HAP-1 (cell line): Measurements from ENCODE around the gene LZTFL1.
"Not testable (repeated sequence)": the region's sequence is repeated elsewhere in the genome, so short reads cannot be mapped to it uniquely, and the experiment has no call there.

ENCODE experiments used
- DNase-seq, 2 experiments: peaks; one replicate each; pipeline ENCODE4 v3.0.0-alpha.2; 2016 to 2020; ENCODE audit warnings: low spot score in 2 of 2
- H3K27me3 ChIP-seq: fragments of 250-450 bp; sonication (Bioruptor Pico); 2 replicates; pipeline ENCODE4 v1.5.1; 2020; ENCODE audit warnings: low read depth, mild to moderate bottlenecking, moderate library complexity
- H3K36me3 ChIP-seq: fragments of 250-450 bp; sonication (Bioruptor Pico); replicated peaks from 2 replicates; pipeline ENCODE4 v1.5.1; 2020; ENCODE audit warnings: mild to moderate bottlenecking
- H3K4me1 ChIP-seq: fragments of 250-450 bp; sonication (Bioruptor Pico); 2 replicates; pipeline ENCODE4 v1.5.1; 2020; ENCODE audit warnings: mild to moderate bottlenecking
- H3K4me3 ChIP-seq: fragments of 250-450 bp; sonication (Bioruptor Pico); 2 replicates; pipeline ENCODE4 v1.5.1; 2020; ENCODE audit warnings: mild to moderate bottlenecking, moderate library complexity
- H3K9me3 ChIP-seq: fragments of 250-450 bp; sonication (Bioruptor Pico); 2 replicates; pipeline ENCODE4 v1.5.1; 2020; ENCODE audit warnings: mild to moderate bottlenecking, moderate library complexity
- in situ Hi-C: fragments of 300-500 bp; cut with MboI; formaldehyde crosslinking; loops from 3 replicates; pipeline ENCODE4 v1.14.3; 2020; ENCODE audit warnings: low sequenced_read_pairs, inconsistent platforms, mixed read lengths

The LZTFL1 gene

GRCh38 chr3:45873638-45874037 is 31.7 kb upstream of the LZTFL1 start:
- Histone ChIP-seq H3K36me3 (no peaks in the 10 kb centered on the region), H3K4me3 (no peak overlapping the region), H3K4me1 (no peaks in the 10 kb centered on the region), H3K9me3 (no peaks in the 10 kb centered on the region), H3K27me3 (no peaks in the 10 kb centered on the region)
- in situ Hi-C loops = no loop called here
- DNase-seq = no peak

- in situ Hi-C loops = no loop called here
- no peak overlapping the region for H3K4me3 ChIP-seq
- no peaks in the 10 kb centered on the region for H3K27me3 ChIP-seq
These were observed 31.1 kb upstream of the LZTFL1 start for GRCh38 chr3:45873036-45873435.

GRCh38 chr3:45872569-45872968 is 30.6 kb upstream of the LZTFL1 start:
- in situ Hi-C loops = no loop called here
- Histone ChIP-seq H3K4me3 (no peak overlapping the region), H3K4me1 (no peaks in the 10 kb centered on the region), H3K36me3 (no peaks in the 10 kb centered on the region), H3K9me3 (no peaks in the 10 kb centered on the region), H3K27me3 (no peaks in the 10 kb centered on the region)
- DNase-seq = no peak

More at GRCh38 chr3:45873036-45873435, 31.1 kb upstream of the LZTFL1 start:
- Histone ChIP-seq H3K4me1 (no peaks in the 10 kb centered on the region), H3K9me3 (no peaks in the 10 kb centered on the region), H3K36me3 (no peaks in the 10 kb centered on the region)
- no peak for DNase-seq

- in situ Hi-C loops = no loop called here
- no peak overlapping the region for H3K4me3 ChIP-seq
- H3K4me1 ChIP-seq = no peaks in the 10 kb centered on the region
- no peaks in the 10 kb centered on the region for H3K27me3 ChIP-seq
- no peak for DNase-seq
- no peaks in the 10 kb centered on the region for H3K9me3 ChIP-seq
- no peaks in the 10 kb centered on the region for H3K36me3 ChIP-seq
These were observed 29.9 kb upstream of the LZTFL1 start for GRCh38 chr3:45871780-45872179.

- in situ Hi-C loops = no loop called here
- no peaks in the 10 kb centered on the region for H3K4me1 ChIP-seq
- H3K4me3 ChIP-seq = no peak overlapping the region
- no peaks in the 10 kb centered on the region for H3K36me3 ChIP-seq
- no peaks in the 10 kb centered on the region; the same call in 1 of the 2 replicates for H3K27me3 ChIP-seq
- no peaks in the 10 kb centered on the region for H3K9me3 ChIP-seq
- no peak for DNase-seq
These were observed 28.2 kb upstream of the LZTFL1 start for GRCh38 chr3:45870099-45870498.

- DNase-seq = no peak
- Histone ChIP-seq H3K27me3 (peaks cover 3% of the 10 kb centered on the region; the same call in 1 of the 2 replicates), H3K4me1 (no peaks in the 10 kb centered on the region), H3K36me3 (no peaks in the 10 kb centered on the region), H3K4me3 (no peak overlapping the region), H3K9me3 (no peaks in the 10 kb centered on the region)
- in situ Hi-C loops = no loop called here
These were observed 27.7 kb upstream of the LZTFL1 start for GRCh38 chr3:45869638-45870037.

GRCh38 chr3:45868650-45869049 is 26.7 kb upstream of the LZTFL1 start:
- DNase-seq = no peak
- Histone ChIP-seq H3K27me3 (peaks cover 3% of the 10 kb centered on the region; the same call in 1 of the 2 replicates), H3K4me1 (no peaks in the 10 kb centered on the region), H3K4me3 (no peak overlapping the region), H3K36me3 (no peaks in the 10 kb centered on the region), H3K9me3 (no peaks in the 10 kb centered on the region)
- in situ Hi-C loops = no loop called here

- H3K4me1 ChIP-seq = no peaks in the 10 kb centered on the region
- no peak for DNase-seq
- no peaks in the 10 kb centered on the region for H3K9me3 ChIP-seq
- H3K36me3 ChIP-seq = no peaks in the 10 kb centered on the region
- in situ Hi-C loops = no loop called here
- no peak overlapping the region for H3K4me3 ChIP-seq
- H3K27me3 ChIP-seq = peaks cover 3% of the 10 kb centered on the region; the same call in 1 of the 2 replicates
These were observed 26.3 kb upstream of the LZTFL1 start for GRCh38 chr3:45868213-45868612.

GRCh38 chr3:45865563-45865962 is 23.6 kb upstream of the LZTFL1 start:
- H3K27me3 ChIP-seq = peaks cover 12% of the 10 kb centered on the region
- no peaks in the 10 kb centered on the region for H3K4me1 ChIP-seq
- in situ Hi-C loops = no loop called here
- H3K4me3 ChIP-seq = no peak overlapping the region
- H3K36me3 ChIP-seq = no peaks in the 10 kb centered on the region
- no peak for DNase-seq
- no peaks in the 10 kb centered on the region for H3K9me3 ChIP-seq

GRCh38 chr3:45864760-45865519 is 23.0 kb upstream of the LZTFL1 start:
- H3K4me3 ChIP-seq = no peak overlapping the region
- in situ Hi-C loops = no loop called here
- no peaks in the 10 kb centered on the region for H3K9me3 ChIP-seq
- peaks cover 15% of the 10 kb centered on the region for H3K27me3 ChIP-seq
- no peaks in the 10 kb centered on the region for H3K4me1 ChIP-seq
- DNase-seq = no peak
- H3K36me3 ChIP-seq = no peaks in the 10 kb centered on the region

GRCh38 chr3:45861043-45861719 is 19.3 kb upstream of the LZTFL1 start:
- Histone ChIP-seq H3K4me1 (no peaks in the 10 kb centered on the region), H3K36me3 (no peaks in the 10 kb centered on the region), H3K27me3 (peaks cover 15% of the 10 kb centered on the region), H3K4me3 (no peak overlapping the region), H3K9me3 (no peaks in the 10 kb centered on the region; the same call in 1 of the 2 replicates)
- in situ Hi-C loops = no loop called here
- no peak for DNase-seq

GRCh38 chr3:45860481-45860880 is 18.6 kb upstream of the LZTFL1 start:
- no peaks in the 10 kb centered on the region for H3K36me3 ChIP-seq
- no peak overlapping the region for H3K4me3 ChIP-seq
- H3K9me3 ChIP-seq = no peaks in the 10 kb centered on the region; the same call in 1 of the 2 replicates
- in situ Hi-C loops = no loop called here
- no peak for DNase-seq
- H3K27me3 ChIP-seq = peaks cover 15% of the 10 kb centered on the region
- H3K4me1 ChIP-seq = no peaks in the 10 kb centered on the region

- no peak overlapping the region for H3K4me3 ChIP-seq
- in situ Hi-C loops = no loop called here
- H3K9me3 ChIP-seq = no peaks in the 10 kb centered on the region; the same call in 1 of the 2 replicates
- no peaks in the 10 kb centered on the region for H3K36me3 ChIP-seq
- no peak for DNase-seq
- H3K4me1 ChIP-seq = no peaks in the 10 kb centered on the region
- H3K27me3 ChIP-seq = peaks cover 12% of the 10 kb centered on the region
These were observed 17.1 kb upstream of the LZTFL1 start for GRCh38 chr3:45858809-45859543.

GRCh38 chr3:45857024-45857423 is 15.1 kb upstream of the LZTFL1 start:
- DNase-seq, H3K9me3 ChIP-seq, H3K4me3 ChIP-seq, in situ Hi-C loops, H3K4me1 ChIP-seq, H3K36me3 ChIP-seq: not testable (repeated sequence)
- peaks cover 15% of the 10 kb centered on the region for H3K27me3 ChIP-seq
